Measurements from ENCODE around the gene ACD.

Gene ACD

DNA sequence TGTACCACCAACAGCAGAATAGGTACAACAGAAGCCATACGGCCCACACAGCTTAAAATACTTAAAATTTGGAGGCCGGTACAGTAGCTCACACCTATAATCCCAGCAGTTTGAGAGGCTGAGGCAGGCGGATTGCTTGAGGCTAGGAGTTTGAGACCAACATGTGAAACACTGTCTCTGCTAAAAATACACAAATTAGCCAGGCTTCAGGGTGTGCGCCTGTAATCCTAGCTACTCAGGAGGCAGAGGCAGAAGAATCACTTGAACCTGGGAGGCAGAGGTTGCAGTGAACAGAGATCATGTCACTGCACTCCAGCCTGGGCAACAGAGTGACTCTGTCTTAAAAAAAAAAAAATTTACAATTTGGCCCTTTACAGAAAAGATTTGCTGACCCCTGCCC, 42.1 kb upstream of the ACD start:
- Histone ChIP-seq H3K9ac (ENCODE audit: low read depth, low read length) (no peak overlapping the region), H3K27ac (ENCODE audit: low read length) (no peak overlapping the region), H3K9me3 (ENCODE audit: insufficient read depth, low read length, severe bottlenecking) (no peaks in the 10 kb centered on the region), H3K4me1 (ENCODE audit: insufficient read depth, low read length) (peaks cover 11% of the 10 kb centered on the region), H2AFZ (ENCODE audit: low read depth, low read length) (no peak overlapping the region), H3K79me2 (ENCODE audit: insufficient read depth, low read length) (peaks cover 46% of the 10 kb centered on the region), H3K4me3 (ENCODE audit: low read depth in 1 of 2, low read length in 2 of 2) (no peak overlapping the region), H3K36me3 (ENCODE audit: insufficient read depth, low read length) (peaks cover 3% of the 10 kb centered on the region), H3K27me3 (ENCODE audit: insufficient read depth, low read length, poor library complexity) (no peaks in the 10 kb centered on the region), H4K20me1 (ENCODE audit: insufficient read depth, low read length) (peaks cover 5% of the 10 kb centered on the region), H3K4me2 (ENCODE audit: insufficient read depth, low read length) (no peak overlapping the region)
- DNase-seq (no peak), ATAC-seq (ENCODE audit: insufficient read depth, low read depth) (no peak)
- TF ChIP-seq, protein P1, sequence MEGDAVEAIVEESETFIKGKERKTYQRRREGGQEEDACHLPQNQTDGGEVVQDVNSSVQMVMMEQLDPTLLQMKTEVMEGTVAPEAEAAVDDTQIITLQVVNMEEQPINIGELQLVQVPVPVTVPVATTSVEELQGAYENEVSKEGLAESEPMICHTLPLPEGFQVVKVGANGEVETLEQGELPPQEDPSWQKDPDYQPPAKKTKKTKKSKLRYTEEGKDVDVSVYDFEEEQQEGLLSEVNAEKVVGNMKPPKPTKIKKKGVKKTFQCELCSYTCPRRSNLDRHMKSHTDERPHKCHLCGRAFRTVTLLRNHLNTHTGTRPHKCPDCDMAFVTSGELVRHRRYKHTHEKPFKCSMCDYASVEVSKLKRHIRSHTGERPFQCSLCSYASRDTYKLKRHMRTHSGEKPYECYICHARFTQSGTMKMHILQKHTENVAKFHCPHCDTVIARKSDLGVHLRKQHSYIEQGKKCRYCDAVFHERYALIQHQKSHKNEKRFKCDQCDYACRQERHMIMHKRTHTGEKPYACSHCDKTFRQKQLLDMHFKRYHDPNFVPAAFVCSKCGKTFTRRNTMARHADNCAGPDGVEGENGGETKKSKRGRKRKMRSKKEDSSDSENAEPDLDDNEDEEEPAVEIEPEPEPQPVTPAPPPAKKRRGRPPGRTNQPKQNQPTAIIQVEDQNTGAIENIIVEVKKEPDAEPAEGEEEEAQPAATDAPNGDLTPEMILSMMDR (IDR thresholded peaks at IDR 0.05; ENCODE audit: borderline replicate concordance, extremely low read depth, low read length, poor library complexity, severe bottlenecking) = no peak
- no peak for TF ChIP-seq EZH2 (IDR thresholded peaks at IDR 0.05; ENCODE audit: borderline replicate concordance, low read depth, low read length, severe bottlenecking)

DNA sequence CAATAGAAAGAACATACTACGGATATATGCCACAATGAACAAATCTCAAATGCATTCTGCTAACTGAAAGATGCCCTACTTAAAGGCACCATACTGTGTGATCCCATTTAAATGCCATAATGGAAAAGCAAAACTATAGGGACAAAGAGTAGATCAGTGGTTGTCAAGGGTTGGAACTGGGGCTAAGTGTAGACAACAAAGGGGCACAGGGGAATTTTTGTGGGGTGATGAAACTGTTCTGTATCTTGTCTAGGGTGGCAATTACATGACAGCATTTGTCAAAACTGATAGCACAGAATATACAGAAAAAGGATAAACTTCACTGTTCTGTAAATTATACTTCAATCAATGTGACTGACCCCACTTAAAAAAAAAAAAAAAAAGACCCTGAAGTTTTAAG, 41.4 kb upstream of the ACD start:
- no peak for TF ChIP-seq EZH2 (IDR thresholded peaks at IDR 0.05; ENCODE audit: borderline replicate concordance, low read depth, low read length, severe bottlenecking)
- TF ChIP-seq, protein P1 (IDR thresholded peaks at IDR 0.05; ENCODE audit: borderline replicate concordance, extremely low read depth, low read length, poor library complexity, severe bottlenecking) = no peak
- Histone ChIP-seq H4K20me1 (ENCODE audit: insufficient read depth, low read length) (peaks cover 5% of the 10 kb centered on the region), H3K9ac (ENCODE audit: low read depth, low read length) (no peak overlapping the region), H3K27me3 (ENCODE audit: insufficient read depth, low read length, poor library complexity) (no peaks in the 10 kb centered on the region), H3K4me3 (ENCODE audit: low read depth in 1 of 2, low read length in 2 of 2) (no peak overlapping the region), H3K9me3 (ENCODE audit: insufficient read depth, low read length, severe bottlenecking) (no peaks in the 10 kb centered on the region), H2AFZ (ENCODE audit: low read depth, low read length) (no peak overlapping the region), H3K36me3 (ENCODE audit: insufficient read depth, low read length) (peaks cover 3% of the 10 kb centered on the region), H3K4me2 (ENCODE audit: insufficient read depth, low read length) (no peak overlapping the region), H3K4me1 (ENCODE audit: insufficient read depth, low read length) (peaks cover 11% of the 10 kb centered on the region), H3K79me2 (ENCODE audit: insufficient read depth, low read length) (peaks cover 48% of the 10 kb centered on the region), H3K27ac (ENCODE audit: low read length) (no peak overlapping the region)
- ATAC-seq (ENCODE audit: insufficient read depth, low read depth) = no peak
- DNase-seq = no peak

DNA sequence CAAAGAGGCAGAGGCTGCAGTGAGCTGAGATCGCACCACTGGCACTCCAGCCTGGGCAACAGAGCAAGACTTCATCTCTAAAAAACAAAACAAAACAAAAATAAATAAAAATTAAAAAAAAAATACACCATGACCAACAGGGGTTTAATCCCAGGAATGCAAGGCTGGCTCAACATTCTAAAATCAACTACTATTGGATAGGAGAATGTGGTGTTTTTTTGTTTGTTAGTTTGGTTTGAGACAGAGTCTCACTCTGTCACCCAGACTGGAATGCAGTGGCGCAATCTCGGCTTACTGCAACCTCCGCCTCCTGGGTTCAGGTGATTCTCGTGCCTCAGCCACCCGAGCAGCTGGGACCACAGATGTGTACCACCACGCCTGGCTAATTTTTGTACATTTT, 39.2 kb upstream of the ACD start:
- H3K4me2 ChIP-seq (ENCODE audit: insufficient read depth, low read length) = no peak overlapping the region
- peaks cover 11% of the 10 kb centered on the region for H3K4me1 ChIP-seq (ENCODE audit: insufficient read depth, low read length)
- no peak overlapping the region for H2AFZ ChIP-seq (ENCODE audit: low read depth, low read length)
- no peak for ATAC-seq (ENCODE audit: insufficient read depth, low read depth)
- TF ChIP-seq, protein P1 (IDR thresholded peaks at IDR 0.05; ENCODE audit: borderline replicate concordance, extremely low read depth, low read length, poor library complexity, severe bottlenecking) = no peak
- no peak for TF ChIP-seq EZH2 (IDR thresholded peaks at IDR 0.05; ENCODE audit: borderline replicate concordance, low read depth, low read length, severe bottlenecking)
- H3K4me3 ChIP-seq (ENCODE audit: low read depth in 1 of 2, low read length in 2 of 2) = no peak overlapping the region
- no peaks in the 10 kb centered on the region for H3K9me3 ChIP-seq (ENCODE audit: insufficient read depth, low read length, severe bottlenecking)
- peaks cover 39% of the 10 kb centered on the region; the same call in 1 of the 2 replicates for H3K79me2 ChIP-seq (ENCODE audit: insufficient read depth, low read length)
- peaks cover 5% of the 10 kb centered on the region for H4K20me1 ChIP-seq (ENCODE audit: insufficient read depth, low read length)
- no peaks in the 10 kb centered on the region for H3K27me3 ChIP-seq (ENCODE audit: insufficient read depth, low read length, poor library complexity)
- no peak overlapping the region for H3K27ac ChIP-seq (ENCODE audit: low read length)
- peaks cover 3% of the 10 kb centered on the region for H3K36me3 ChIP-seq (ENCODE audit: insufficient read depth, low read length)
- no peak overlapping the region for H3K9ac ChIP-seq (ENCODE audit: low read depth, low read length)
- no peak for DNase-seq
